ENCODE results near the gene BNIP5.

- no peak for TF ChIP-seq CTCF (conservative IDR thresholded peaks at IDR 0.05)
- no peak for TF ChIP-seq EZH2 (IDR thresholded peaks at IDR 0.05; ENCODE audit: low read depth)
Measured at GRCh38 chr6:36355819-36356218, 19.1 kb upstream of the BNIP5 start.

All from PC-9 (cell line).